Esophagus squamous epithelium (tissue), 4 donors: ENCODE measurements around the gene SDHAF2.

ENCODE experiments used
- CTCF ChIP-seq, 6 experiments: fragments of 450-650 bp in 4 of 6; fragments of 200-600 bp in 2 of 6; sonication (generic) in 2 of 6; IDR thresholded peaks; one replicate each; pipeline ENCODE4 v1.5.1; 2016 to 2019; ENCODE audit warnings: antibody characterized with exemption in 6 of 6, mild to moderate bottlenecking in 4 of 6, moderate library complexity in 4 of 6
- POLR2A ChIP-seq, 4 donors: fragments of 450-650 bp; IDR thresholded peaks; one replicate each; pipeline ENCODE4 v1.6.1; 2017; ENCODE audit warnings: antibody characterized with exemption in 4 of 4, mild to moderate bottlenecking in 4 of 4, moderate library complexity in 3 of 4

- TF ChIP-seq CTCF (IDR thresholded peaks at IDR 0.05) (no peak), POLR2A (IDR thresholded peaks at IDR 0.05) (no peak)
Observed at GRCh38 chr11:61415381-61415780, 14.5 kb upstream of the SDHAF2 start.
